GM18519 (cell line): ENCODE results near the gene ODC1.

Source experiments
- ATAC-seq: cut with Tn5 transposase; IDR thresholded peaks from one replicate; pipeline ENCODE4 v1.9.1; 2021; ENCODE audit warnings: mild to moderate bottlenecking, moderate library complexity; ENCODE audit not compliant: unreplicated experiment, low FRiP score

ODC1 gene

DNA sequence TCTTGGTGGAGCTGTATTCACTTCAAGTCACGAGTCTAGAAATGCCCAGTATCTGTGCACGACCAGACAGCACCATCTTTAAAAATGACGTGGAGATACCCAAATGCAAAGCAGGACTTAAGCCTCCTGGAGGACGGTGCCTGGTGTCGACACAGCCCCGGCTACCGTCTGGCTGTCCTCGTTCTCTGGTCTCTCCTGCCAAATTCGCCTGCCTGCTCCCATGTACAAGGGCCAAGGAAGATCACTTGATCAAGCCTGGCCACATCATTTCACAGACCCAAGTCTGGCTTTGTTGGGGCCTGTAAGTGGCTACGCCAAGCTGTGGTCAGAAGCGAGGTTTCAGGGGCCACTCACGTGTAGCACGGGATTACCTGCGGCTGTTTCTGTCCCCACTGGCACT lies 9.4 kb downstream of the ODC1 start:
- ATAC-seq = no peak

GRCh38 chr2:10437806-10438205 lies 10.3 kb downstream of the ODC1 start:
- ATAC-seq = no peak

DNA sequence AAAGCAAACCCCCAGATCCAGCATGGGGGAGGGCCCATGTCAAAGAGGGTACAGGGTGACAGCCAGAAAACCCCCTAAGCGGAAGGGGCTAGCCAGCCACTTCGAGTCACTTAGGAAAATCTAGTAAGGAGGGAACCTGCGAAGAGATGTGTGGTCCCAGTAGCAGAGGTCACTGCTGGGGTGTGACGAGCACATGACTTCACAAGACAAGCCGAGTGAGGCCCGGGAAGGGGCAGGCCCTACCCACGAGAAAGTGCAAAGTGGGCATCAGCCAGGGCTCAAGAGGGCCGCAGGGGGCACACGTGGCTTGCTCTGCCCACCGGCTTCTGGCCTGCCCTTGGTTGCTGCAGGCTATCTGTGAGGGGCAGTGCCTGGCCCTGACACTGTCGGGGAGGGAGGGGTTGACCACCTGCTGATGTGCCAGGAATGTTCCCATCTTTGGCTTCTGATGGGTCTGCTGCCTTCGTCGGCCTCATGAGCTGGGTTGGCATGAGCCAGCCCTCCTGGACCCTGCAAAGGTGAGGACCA lies 11.5 kb downstream of the ODC1 start:
- no peak for ATAC-seq

GRCh38 chr2:10435820-10436204 lies 12.3 kb downstream of the ODC1 start:
- no peak for ATAC-seq

- ATAC-seq = no peak
Observed at GRCh38 chr2:10434886-10435819, 13.0 kb downstream of the ODC1 start.

- no peak for ATAC-seq
Observed at GRCh38 chr2:10433947-10434885, 13.9 kb downstream of the ODC1 start.

- ATAC-seq = no peak
Observed at GRCh38 chr2:10433264-10433946, 14.7 kb downstream of the ODC1 start.

- ATAC-seq = no peak
Observed at GRCh38 chr2:10432311-10433181, 15.6 kb downstream of the ODC1 start.

GRCh38 chr2:10431797-10432196 lies 16.3 kb downstream of the ODC1 start:
- ATAC-seq = no peak

DNA sequence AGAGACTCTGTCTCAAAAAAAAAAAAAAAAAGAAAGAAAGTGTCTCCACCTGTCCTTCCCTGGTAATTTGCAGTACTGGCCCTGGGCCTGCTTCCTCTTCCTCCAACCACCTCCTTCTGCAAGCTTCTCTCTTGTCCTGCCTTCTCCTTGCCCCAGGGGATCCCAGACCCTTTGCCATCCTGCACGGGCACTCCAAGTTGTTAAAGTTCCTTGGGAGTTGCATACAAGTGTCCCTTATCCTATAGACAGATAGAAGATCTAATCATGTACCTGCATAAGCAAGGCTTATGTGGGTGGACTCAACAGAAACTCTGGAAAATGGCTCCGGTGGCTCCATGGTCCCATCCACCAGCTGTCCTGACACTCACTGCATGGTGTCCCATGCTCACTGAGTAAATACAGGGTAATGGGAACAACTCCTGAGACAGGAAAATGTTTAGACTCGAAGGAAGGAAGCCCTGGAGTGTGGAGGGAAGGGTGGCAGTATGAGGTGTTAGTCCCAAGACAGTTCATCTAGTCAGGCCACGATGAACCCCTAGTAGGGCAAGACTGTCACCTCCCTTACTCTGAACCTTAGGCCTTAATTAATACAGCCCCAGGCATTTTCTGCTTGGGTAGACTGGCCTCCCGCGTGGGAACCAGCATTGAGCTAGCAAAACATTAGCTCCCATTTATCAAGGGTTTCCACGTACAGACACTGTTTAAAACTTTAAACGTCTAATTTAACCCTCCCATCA lies 17.1 kb downstream of the ODC1 start:
- no peak for ATAC-seq

GRCh38 chr2:10428924-10429323 lies 19.2 kb downstream of the ODC1 start:
- ATAC-seq = no peak

DNA sequence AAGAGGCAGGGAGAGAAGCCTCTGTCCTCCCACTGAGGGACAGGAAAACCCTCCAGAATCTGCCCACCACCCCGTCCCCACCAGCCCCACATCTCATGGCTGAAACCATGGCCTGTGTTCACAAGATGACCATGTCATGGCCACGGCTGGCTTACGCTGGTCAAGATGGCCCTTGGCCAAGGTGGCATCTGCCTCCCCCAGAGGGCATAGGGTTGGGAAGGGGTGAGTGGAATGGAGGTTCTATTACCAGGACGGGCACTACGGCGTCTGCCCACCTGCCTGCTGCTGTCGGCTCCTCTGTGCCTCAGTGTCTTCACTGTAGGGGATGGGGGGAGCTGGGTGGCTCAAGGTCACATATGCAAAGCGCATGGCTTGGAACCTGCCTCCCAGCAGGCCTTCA lies 19.8 kb downstream of the ODC1 start:
- no peak for ATAC-seq

DNA sequence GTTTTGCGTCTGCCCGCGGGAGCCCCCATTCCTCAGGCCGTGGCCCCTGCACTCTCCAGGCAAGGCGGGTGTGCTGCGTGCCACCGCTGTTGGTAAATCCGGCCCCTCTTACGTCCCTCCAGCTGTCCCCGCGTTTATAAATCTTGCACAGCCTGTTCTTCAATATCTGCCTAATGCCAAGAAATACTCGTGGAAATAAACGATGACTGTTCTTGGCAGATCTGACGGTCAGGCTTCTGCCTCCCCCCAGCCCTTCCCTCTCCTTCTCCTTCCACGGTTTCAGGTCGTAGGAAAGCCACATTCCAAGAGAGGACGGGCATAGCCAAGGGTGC lies 20.5 kb downstream of the ODC1 start:
- ATAC-seq = no peak

DNA sequence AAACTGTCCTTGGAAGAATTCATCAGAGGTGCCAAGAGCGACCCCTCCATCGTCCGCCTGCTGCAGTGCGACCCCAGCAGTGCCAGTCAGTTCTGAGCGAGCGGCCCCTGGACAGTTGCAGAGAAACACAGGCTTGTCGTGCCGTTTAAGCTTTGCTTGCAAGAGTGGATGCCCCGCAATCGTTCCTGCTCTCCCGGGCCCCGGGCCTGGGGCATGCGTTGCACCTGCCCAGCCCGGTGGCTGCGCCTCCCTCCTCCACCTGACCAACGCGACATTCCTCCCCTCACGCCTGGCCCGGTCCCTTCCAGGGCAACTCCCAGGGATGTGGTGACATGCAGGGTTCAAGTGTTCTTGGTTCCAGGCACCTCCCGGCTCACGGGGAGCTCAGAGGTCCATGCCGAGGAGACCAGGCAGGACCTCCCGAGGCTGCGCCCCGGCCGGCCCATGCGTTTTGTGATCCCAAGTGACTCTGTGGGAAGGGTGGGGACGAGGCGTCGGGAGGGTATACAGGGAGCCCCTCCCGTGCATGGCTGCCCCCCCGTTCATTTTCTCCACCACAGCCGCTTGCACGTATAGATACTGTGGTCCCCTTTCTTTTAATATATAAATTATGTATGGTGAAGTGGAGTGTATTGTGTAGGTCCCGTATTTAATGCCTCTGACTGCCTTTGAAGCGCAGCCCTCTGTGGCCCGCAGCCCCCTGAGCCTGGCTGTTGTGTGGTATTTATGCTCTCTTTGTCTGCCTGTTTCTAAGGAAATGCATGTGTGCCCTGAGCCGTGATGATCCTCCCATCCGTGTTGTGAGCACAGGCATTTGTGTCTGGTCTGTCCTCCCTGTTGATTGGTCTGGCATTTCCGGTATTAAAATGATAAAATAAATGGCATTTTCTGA lies 21.2 kb downstream of the ODC1 start:
- ATAC-seq = no peak

DNA sequence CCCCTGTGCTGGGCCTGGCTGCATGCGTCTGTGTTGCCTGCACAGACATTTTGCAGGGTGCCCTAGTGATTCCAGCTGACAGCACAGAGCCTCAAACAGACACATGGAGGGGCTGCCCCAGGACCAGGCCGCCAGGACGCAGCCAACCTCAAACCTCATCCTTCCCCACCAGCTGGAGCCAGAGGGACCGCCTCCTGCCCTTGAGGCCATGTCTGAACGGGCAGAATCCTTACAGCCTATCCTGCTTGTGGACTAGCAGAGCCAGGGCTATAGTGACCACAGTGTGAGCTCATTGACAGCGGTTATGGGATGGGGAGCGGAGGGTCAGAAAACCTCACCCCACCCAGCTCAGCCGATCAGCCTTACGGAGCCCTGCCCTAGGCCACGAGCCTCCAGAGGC lies 22.4 kb downstream of the ODC1 start:
- ATAC-seq = no peak

DNA sequence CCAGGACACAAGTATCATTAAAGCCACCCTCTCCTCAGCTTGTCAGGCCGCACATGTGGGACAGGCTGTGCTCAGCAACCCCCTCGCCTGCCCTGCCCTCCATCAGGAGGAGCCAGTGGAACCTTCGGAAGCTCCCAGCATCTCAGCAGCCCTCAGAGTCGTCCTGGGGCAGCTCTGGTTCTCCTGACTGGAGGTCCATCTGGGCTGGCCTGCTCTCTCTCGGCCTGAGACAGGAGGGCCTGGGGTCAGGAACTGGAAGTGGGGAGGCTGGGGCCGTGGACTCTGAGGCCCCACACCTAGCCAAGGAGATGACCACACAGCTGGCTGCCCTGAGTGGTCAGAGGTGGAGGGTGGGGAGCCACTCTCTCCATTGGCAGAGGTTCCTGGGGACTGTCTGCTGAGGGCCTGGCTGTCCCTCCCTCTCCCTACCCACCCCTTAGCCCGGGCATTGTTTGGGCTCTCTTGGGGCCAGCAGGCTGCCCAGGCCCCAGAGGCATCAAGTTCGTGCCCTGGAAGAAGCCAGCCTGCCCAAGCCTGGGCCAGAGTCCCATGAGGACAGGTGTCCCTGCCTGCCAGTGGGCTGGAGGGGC lies 23.1 kb downstream of the ODC1 start:
- ATAC-seq = no peak

DNA sequence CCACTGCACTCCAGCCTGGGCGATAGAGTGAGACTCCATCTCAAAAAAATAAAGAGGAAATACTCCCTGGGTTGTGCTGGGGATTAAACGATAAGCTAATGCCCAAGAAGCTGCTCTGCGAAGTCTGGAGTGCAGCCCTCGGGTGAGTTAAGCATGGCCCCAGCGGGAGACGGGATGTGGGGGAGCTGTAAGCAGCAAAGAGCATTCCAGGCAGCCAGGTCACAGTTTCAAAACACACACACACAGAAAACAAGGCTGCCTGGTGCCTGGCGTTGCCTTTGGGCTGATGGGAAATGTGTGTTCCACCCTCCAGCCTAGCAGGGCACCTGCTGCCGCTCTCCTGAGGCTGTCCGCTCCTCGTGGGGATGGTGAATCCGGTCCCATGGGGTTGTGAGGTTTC lies 24.1 kb downstream of the ODC1 start:
- no peak for ATAC-seq

DNA sequence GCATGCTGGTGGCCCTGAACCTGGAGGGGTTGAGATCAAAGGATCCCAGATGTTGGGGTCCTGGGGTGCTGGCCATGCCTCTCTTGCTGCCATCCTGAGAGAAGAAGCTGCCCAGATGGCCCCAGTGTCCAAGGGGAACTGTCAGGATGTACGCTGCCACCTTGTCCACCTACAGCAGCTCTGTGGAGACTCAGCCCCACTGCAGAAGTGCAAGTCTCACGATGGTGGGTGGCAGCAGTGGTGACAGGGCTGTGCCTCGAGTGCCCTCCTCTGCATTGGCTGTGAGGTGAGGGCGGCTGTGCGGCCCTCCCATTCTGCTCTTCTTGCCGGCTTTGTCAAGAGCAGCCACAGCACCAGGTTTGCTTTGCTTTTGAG lies 24.7 kb downstream of the ODC1 start:
- no peak for ATAC-seq
